ENCODE results near the gene HMCN1.

HMCN1 gene

GRCh38 chr1:186091222-186091720, 357.1 kb downstream of the HMCN1 start:
- Histone ChIP-seq H3K4me2 (ENCODE audit: low read length) (no peak overlapping the region), H3K9me2 (ENCODE audit: low read depth, low read length) (no peaks in the 10 kb centered on the region), H3K9ac (ENCODE audit: low read length) (no peak overlapping the region), H3K27ac (ENCODE audit: low read depth, low read length, poor library complexity, severe bottlenecking) (no peak overlapping the region), H3K27me3 (ENCODE audit: insufficient read depth, low read length) (no peaks in the 10 kb centered on the region), H4K20me1 (ENCODE audit: insufficient read depth, low read length) (no peaks in the 10 kb centered on the region), H3K36me3 (ENCODE audit: insufficient read depth, low read length) (no peaks in the 10 kb centered on the region), H3F3A (ENCODE audit: insufficient read depth, low read length) (no peaks in the 10 kb centered on the region), H3K9me3 (ENCODE audit: low read length) (no peaks in the 10 kb centered on the region), H2AFZ (ENCODE audit: low read length) (no peak overlapping the region), H3K4me3 (ENCODE audit: low read depth, low read length, poor library complexity, severe bottlenecking) (no peak overlapping the region), H3K79me2 (ENCODE audit: insufficient read depth, low read length) (no peaks in the 10 kb centered on the region), H3K4me1 (ENCODE audit: insufficient read depth, low read length, severe bottlenecking) (no peaks in the 10 kb centered on the region)
- TF ChIP-seq CTCF (IDR thresholded peaks at IDR 0.05; ENCODE audit: low read length), result no peak
- no peak for TF ChIP-seq EZH2 (IDR thresholded peaks at IDR 0.05; ENCODE audit: borderline replicate concordance, low read length)

- no peaks in the 10 kb centered on the region for H3F3A ChIP-seq (ENCODE audit: insufficient read depth, low read length)
- H3K27me3 ChIP-seq (ENCODE audit: insufficient read depth, low read length), result no peaks in the 10 kb centered on the region
- H3K36me3 ChIP-seq (ENCODE audit: insufficient read depth, low read length), result no peaks in the 10 kb centered on the region
- H3K9ac ChIP-seq (ENCODE audit: low read length), result no peak overlapping the region
- no peaks in the 10 kb centered on the region for H3K9me2 ChIP-seq (ENCODE audit: low read depth, low read length)
- H3K4me1 ChIP-seq (ENCODE audit: insufficient read depth, low read length, severe bottlenecking), result no peaks in the 10 kb centered on the region
- H3K4me3 ChIP-seq (ENCODE audit: low read depth, low read length, poor library complexity, severe bottlenecking), result no peak overlapping the region
- no peaks in the 10 kb centered on the region for H4K20me1 ChIP-seq (ENCODE audit: insufficient read depth, low read length)
- TF ChIP-seq EZH2 (IDR thresholded peaks at IDR 0.05; ENCODE audit: borderline replicate concordance, low read length) (no peak), CTCF (IDR thresholded peaks at IDR 0.05; ENCODE audit: low read length) (no peak)
- no peak overlapping the region for H3K27ac ChIP-seq (ENCODE audit: low read depth, low read length, poor library complexity, severe bottlenecking)
- H3K79me2 ChIP-seq (ENCODE audit: insufficient read depth, low read length), result no peaks in the 10 kb centered on the region
- H3K9me3 ChIP-seq (ENCODE audit: low read length), result no peaks in the 10 kb centered on the region
- no peak overlapping the region for H3K4me2 ChIP-seq (ENCODE audit: low read length)
- H2AFZ ChIP-seq (ENCODE audit: low read length), result no peak overlapping the region
Measured at GRCh38 chr1:186093437-186093836, 359.2 kb downstream of the HMCN1 start.

- Histone ChIP-seq H3K79me2 (ENCODE audit: insufficient read depth, low read length) (no peaks in the 10 kb centered on the region), H3K9me3 (ENCODE audit: low read length) (no peaks in the 10 kb centered on the region), H3F3A (ENCODE audit: insufficient read depth, low read length) (no peaks in the 10 kb centered on the region), H3K9me2 (ENCODE audit: low read depth, low read length) (no peaks in the 10 kb centered on the region), H3K4me1 (ENCODE audit: insufficient read depth, low read length, severe bottlenecking) (no peaks in the 10 kb centered on the region), H3K9ac (ENCODE audit: low read length) (no peak overlapping the region), H3K36me3 (ENCODE audit: insufficient read depth, low read length) (no peaks in the 10 kb centered on the region), H2AFZ (ENCODE audit: low read length) (no peak overlapping the region), H3K27me3 (ENCODE audit: insufficient read depth, low read length) (no peaks in the 10 kb centered on the region), H3K27ac (ENCODE audit: low read depth, low read length, poor library complexity, severe bottlenecking) (no peak overlapping the region), H3K4me2 (ENCODE audit: low read length) (no peak overlapping the region), H4K20me1 (ENCODE audit: insufficient read depth, low read length) (no peaks in the 10 kb centered on the region), H3K4me3 (ENCODE audit: low read depth, low read length, poor library complexity, severe bottlenecking) (no peak overlapping the region)
- TF ChIP-seq CTCF (IDR thresholded peaks at IDR 0.05; ENCODE audit: low read length) (no peak), EZH2 (IDR thresholded peaks at IDR 0.05; ENCODE audit: borderline replicate concordance, low read length) (no peak)
Measured at GRCh38 chr1:186094172-186094571, 360.0 kb downstream of the HMCN1 start.
